Stimulated activated effector memory CD8-positive, alpha-beta T cell treated with anti-CD3 and anti-CD28 coated beads, Interleukin-12 subunit alpha, Interleukin-12 subunit beta, amount 100 ng/mL, for 72 hours (primary cell): ENCODE results near the gene POLE2.
A peak's percentile ranks its signal among the peaks of the same experiment; 100 is the strongest.
"Not testable (repeated sequence)": the region's sequence is repeated elsewhere in the genome, so short reads cannot be mapped to it uniquely, and the experiment has no call there.

Source experiments
- ATAC-seq: fragments of 150-1000 bp; cut with Tn5 transposase; 2 replicates; pipeline ENCODE4 v1.10.0; 2021
- DNase-seq, 2 donors: peaks; one replicate each; pipeline ENCODE4 v3.0.0; 2021 to 2022; ENCODE audit warnings: low spot score in 2 of 2
- H3K27ac Mint-ChIP-seq: one replicate; pipeline ENCODE4 v1.8.0; 2022; ENCODE audit warnings: mild to moderate bottlenecking, mixed read lengths
- H3K36me3 Mint-ChIP-seq: one replicate; pipeline ENCODE4 v1.8.0; 2022; ENCODE audit warnings: mild to moderate bottlenecking, mixed read lengths
- H3K4me1 Mint-ChIP-seq: one replicate; pipeline ENCODE4 v1.8.0; 2022; ENCODE audit warnings: mixed read lengths
- H3K4me3 Mint-ChIP-seq: one replicate; pipeline ENCODE4 v1.8.0; 2022; ENCODE audit warnings: mild to moderate bottlenecking, mixed read lengths
- H3K9me3 Mint-ChIP-seq: one replicate; pipeline ENCODE4 v1.8.0; 2022; ENCODE audit warnings: mixed read lengths

Gene POLE2

DNA sequence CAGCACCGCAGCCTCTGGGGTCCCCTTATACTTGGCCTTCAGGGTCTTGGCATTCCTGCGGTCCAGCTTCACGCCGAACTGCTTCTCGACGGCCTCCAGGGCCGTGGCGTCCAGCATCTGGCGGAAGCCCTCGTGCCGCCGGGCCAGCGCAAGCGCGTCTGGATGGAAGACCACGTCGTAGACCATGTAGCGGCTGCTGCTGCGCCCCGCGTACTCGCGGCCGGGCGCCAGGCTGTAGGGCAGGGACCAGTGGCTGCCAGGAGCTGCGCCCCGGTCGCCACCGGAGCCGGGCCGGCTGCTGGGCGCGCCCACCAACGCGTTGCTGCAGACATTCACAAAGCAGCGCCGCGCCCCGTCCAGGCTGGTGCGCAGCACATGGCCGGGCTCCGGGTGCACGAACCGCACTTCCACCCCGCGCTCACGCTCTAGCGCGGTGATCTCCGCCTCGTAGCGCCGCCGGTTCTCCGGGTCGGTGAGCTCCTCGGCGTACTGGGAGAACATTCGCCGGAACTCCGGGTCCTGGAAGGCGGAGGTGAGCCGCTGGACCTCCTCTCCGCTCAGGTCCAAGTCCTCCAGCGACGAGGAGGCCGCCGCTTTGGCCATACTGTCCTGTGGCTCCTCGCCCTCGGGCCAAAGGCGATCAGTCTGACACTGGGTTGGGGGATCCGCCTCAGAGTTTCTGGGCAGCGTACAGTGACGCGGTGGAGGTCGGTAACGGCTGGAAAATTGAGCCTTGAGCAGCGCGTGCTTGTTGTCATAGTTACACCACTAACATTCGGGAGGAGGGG, 53.3 kb downstream of the POLE2 start, which contains the start of gene DNAAF2:
Gene DNAAF2, minus strand, starts transcription at position 698 of the 788 bp plus-strand sequence. Its CDS starts 95 bp downstream, at position 603.
- H3K9me3 Mint-ChIP-seq = no peaks in the 10 kb centered on the region
- peaks cover 84% of the 10 kb centered on the region for H3K36me3 Mint-ChIP-seq
- DNase-seq (no peak), ATAC-seq (peak; percentile 70)
- H3K27ac Mint-ChIP-seq = peak within 1 kb of the TSS; percentile 96
- peaks cover 39% of the 10 kb centered on the region for H3K4me1 Mint-ChIP-seq
- H3K4me3 Mint-ChIP-seq = peak within 1 kb of the TSS; percentile 95

GRCh38 chr14:49633640-49634546, 54.1 kb downstream of the POLE2 start:
- H3K9me3 Mint-ChIP-seq = no peaks in the 10 kb centered on the region
- DNase-seq (peak; percentile 87 to 97), ATAC-seq (peak; percentile 90)
- peaks cover 37% of the 10 kb centered on the region for H3K4me1 Mint-ChIP-seq
- peaks cover 84% of the 10 kb centered on the region for H3K36me3 Mint-ChIP-seq
- peak overlapping the region; percentile 95 for H3K4me3 Mint-ChIP-seq
- H3K27ac Mint-ChIP-seq = peak overlapping the region; percentile 96

DNA sequence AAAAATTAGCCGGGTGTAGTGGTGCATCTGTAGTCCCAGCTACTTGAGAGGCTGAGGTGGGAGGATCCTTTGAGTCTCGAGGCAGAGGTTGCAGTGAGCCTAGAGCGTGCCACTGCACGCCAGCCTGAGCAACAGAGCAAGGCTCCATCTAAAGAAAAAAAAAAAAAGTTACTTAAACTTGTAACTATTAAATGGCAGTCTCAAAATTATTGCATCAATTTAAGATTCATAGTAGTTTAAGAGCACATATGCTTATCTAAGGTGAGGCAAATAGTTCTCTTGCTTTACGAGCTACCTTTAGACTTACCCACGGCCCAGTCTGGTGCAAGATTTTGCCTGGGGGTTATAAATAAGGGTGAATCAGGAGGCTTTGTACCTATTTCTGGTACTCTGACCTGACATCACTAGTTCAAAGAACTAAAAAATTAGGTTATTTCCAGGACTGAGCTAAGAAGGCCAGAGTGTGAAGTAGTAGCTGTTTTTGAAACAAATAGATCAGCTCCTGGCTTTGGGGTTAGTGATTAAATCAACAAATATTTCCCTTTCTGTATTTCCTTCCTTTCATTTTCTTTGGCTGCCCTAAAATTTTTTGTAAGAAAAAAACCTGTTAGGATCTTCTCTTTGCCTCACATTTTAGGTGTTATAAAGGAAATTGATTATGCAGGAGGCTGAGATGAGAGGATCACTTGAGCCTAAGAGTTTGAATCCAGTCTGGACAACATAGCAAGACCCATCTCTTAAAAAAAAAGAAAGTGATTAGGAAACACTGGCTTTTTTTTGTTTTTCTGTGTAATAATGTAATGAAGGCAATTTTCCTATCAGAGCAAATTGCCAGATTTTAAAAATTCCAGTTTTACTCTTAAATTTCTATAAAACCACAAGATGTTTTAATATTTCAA, 63.8 kb downstream of the POLE2 start:
- DNase-seq = peak in 1 of 2 donors; percentile 53
- Mint-ChIP-seq H3K36me3 (peaks cover 98% of the 10 kb centered on the region), H3K27ac (peak overlapping the region; percentile 79), H3K4me1 (peaks cover 16% of the 10 kb centered on the region), H3K9me3 (no peaks in the 10 kb centered on the region), H3K4me3 (peak overlapping the region; percentile 93)
- ATAC-seq = peak; percentile 7

DNA sequence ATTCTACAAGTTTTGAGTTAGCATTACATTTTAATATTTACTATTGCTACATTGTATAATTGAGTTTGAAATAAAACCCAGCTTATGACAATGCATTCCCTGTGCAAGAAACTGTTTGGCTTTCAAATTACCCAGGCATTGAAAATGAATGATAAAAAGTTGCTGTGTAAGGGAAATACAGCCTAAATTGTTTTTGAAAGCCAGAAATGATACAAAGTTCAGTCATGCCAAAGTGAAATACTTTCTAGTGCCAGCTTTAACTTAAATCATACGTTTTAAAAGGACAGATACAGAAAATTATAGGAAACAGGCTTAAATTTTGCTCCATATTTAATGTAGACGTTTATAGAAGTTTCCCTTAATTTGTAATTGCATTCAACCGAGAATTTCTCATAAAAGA, 64.6 kb downstream of the POLE2 start:
- peak overlapping the region; percentile 93 for H3K4me3 Mint-ChIP-seq
- peak overlapping the region; percentile 79 for H3K27ac Mint-ChIP-seq
- DNase-seq (no peak), ATAC-seq (no peak)
- peaks cover 98% of the 10 kb centered on the region for H3K36me3 Mint-ChIP-seq
- peaks cover 24% of the 10 kb centered on the region for H3K4me1 Mint-ChIP-seq
- no peaks in the 10 kb centered on the region for H3K9me3 Mint-ChIP-seq

GRCh38 chr14:49622022-49622607, 65.9 kb downstream of the POLE2 start:
- Mint-ChIP-seq H3K27ac (peak overlapping the region; percentile 99), H3K36me3 (peaks cover 100% of the 10 kb centered on the region), H3K4me3 (peak overlapping the region; percentile 93), H3K9me3 (no peaks in the 10 kb centered on the region), H3K4me1 (peaks cover 28% of the 10 kb centered on the region)
- no peak for ATAC-seq
- DNase-seq = peak in 1 of 2 donors; percentile 50

DNA sequence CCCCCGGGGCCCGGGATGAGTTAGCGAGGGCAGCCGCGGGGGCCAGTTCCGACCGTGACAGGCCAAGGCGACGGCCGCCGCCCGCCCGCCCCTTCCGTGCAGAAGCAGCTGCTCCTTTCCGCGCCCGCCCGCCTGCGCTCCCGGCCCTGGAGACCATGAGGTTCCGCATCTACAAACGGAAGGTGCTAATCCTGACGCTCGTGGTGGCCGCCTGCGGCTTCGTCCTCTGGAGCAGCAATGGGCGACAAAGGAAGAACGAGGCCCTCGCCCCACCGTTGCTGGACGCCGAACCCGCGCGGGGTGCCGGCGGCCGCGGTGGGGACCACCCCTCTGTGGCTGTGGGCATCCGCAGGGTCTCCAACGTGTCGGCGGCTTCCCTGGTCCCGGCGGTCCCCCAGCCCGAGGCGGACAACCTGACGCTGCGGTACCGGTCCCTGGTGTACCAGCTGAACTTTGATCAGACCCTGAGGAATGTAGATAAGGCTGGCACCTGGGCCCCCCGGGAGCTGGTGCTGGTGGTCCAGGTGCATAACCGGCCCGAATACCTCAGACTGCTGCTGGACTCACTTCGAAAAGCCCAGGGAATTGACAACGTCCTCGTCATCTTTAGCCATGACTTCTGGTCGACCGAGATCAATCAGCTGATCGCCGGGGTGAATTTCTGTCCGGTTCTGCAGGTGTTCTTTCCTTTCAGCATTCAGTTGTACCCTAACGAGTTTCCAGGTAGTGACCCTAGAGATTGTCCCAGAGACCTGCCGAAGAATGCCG, 66.7 kb downstream of the POLE2 start:
- DNase-seq (peak; percentile 47 to 83), ATAC-seq (peak; percentile 20)
- peak overlapping the region; percentile 99 for H3K27ac Mint-ChIP-seq
- peak overlapping the region; percentile 93 for H3K4me3 Mint-ChIP-seq
- no peaks in the 10 kb centered on the region for H3K9me3 Mint-ChIP-seq
- H3K4me1 Mint-ChIP-seq = peaks cover 28% of the 10 kb centered on the region
- H3K36me3 Mint-ChIP-seq = peaks cover 100% of the 10 kb centered on the region

DNA sequence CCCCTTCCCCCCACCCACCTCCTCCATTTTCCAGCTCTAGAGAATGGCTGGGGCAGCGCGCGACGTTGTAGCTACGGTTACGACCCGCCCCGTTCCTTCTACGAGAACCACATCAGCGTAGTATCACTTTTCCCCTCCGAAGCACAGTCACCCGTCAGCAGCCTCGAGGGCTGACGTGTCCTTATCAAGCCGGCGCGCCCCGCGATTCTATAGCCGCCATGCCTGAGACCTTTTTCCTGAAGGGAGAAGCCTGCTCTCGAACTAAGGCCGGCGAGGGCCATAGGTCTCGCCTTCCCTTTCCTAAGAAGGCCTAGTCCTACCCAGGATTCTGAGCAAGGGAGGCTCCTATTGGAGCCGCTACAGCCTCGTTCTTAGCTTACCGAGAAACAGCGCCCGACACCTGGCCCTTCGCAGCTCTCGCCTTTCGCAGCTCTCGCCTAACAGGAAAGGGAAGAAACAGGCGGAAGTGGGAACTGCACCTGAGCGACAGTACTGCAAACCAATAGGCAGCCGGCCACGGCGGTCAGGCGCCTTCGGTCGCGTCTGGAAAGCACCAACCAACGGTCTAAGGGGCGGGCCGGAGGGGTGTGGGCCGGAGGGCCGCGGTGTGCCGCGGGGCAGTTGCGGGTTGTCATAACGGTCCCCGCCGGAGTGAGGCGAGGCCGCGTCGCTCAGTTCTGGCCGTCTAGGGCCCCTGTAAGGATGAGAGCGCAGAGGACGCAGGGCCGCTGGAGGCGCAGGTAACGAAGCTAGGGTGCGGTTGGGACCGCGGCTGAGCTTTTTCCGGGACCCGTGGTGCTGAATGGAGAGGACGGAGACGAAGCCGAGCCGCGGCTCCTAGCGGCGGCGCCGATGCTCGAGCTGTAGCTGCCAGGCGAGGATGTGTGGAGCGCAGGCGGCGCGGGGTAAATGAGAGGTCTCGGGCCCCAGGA, 67.6 kb downstream of the POLE2 start, which contains the start of the genes MGAT2 and RPL36AL:
Gene MGAT2, plus strand, starts transcription at position 618 of the 932 bp plus-strand sequence. CDS start 470 bp downstream, outside the sequence.
Gene RPL36AL, minus strand, starts transcription at position 445 of the 932 bp plus-strand sequence. CDS start 1,522 bp downstream, outside the sequence.
- peak within 1 kb of the TSS; percentile 99 for H3K27ac Mint-ChIP-seq
- peaks cover 28% of the 10 kb centered on the region for H3K4me1 Mint-ChIP-seq

GRCh38 chr14:49619730-49620129, 68.3 kb downstream of the POLE2 start:
- peaks cover 100% of the 10 kb centered on the region for H3K36me3 Mint-ChIP-seq
- DNase-seq = no peak
- ATAC-seq = no peak
- peaks cover 28% of the 10 kb centered on the region for H3K4me1 Mint-ChIP-seq
- peak overlapping the region; percentile 99 for H3K27ac Mint-ChIP-seq
- peak overlapping the region; percentile 93 for H3K4me3 Mint-ChIP-seq
- H3K9me3 Mint-ChIP-seq = no peaks in the 10 kb centered on the region

More for the DNA sequence above, 67.6 kb downstream of the POLE2 start, which contains the start of the genes MGAT2 and RPL36AL:
- DNase-seq = peak; percentile 93 to 98
- H3K9me3 Mint-ChIP-seq = no peaks in the 10 kb centered on the region
- peak; percentile 92 for ATAC-seq
- H3K36me3 Mint-ChIP-seq = peaks cover 100% of the 10 kb centered on the region
- peak within 1 kb of the TSS; percentile 93 for H3K4me3 Mint-ChIP-seq

DNA sequence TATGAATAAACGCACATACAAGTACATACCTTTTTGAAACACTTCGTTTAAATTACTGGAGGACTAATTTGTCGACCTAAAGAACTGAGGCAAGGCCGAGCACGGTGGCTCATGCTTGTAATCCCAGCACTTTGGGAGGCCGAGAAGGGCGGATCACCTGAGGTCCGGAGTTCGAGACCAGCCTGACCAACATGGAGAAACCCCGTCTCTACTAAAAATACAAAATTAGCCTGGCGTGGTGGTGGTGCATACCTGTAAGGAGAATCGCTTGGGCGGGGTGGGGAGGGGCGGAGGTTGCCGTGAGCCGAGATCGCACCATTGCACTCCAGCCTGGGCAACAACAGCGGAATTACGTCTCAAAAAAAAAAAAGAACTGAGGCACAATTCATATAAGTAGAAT, 68.7 kb downstream of the POLE2 start:
- ATAC-seq, H3K9me3 Mint-ChIP-seq: not testable (repeated sequence)
- peaks cover 100% of the 10 kb centered on the region for H3K36me3 Mint-ChIP-seq
- peak overlapping the region; percentile 99 for H3K27ac Mint-ChIP-seq
- peak in 1 of 2 donors; percentile 54 for DNase-seq
- peaks cover 27% of the 10 kb centered on the region for H3K4me1 Mint-ChIP-seq
- H3K4me3 Mint-ChIP-seq = peak overlapping the region; percentile 93

DNA sequence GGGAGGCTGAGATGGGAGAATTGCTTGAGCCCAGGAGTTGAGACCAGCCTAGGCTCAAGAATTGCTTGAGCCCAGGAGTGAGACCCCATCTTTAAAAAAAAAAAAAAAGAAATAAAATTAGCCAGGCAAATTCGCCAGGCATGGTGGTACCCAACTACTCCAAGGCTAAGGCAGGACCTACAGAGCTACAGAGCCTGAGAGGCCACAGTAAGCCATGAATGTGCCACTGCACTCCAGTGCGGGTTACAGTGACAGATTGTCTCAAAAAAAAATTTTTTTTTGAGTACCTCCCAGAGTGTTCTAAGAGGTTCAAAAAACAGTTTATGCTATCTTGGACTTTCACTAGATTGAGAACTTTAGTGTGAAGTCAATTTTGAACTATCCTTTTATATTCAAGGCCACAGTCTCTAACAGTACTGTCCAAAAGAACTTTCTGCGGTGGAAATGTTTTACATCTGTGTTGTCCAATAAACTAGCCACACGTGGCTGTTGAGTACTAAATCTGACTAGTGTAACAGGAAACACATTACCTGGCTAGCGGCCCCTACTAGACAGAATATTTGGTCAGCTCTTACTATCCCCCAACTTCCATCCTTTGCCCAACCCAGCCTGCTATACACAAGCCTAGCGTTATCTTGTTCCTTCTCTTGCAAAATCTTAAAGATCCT, 70.0 kb downstream of the POLE2 start:
- Mint-ChIP-seq H3K4me3 (peak overlapping the region; percentile 93), H3K36me3 (peaks cover 99% of the 10 kb centered on the region), H3K4me1 (peaks cover 22% of the 10 kb centered on the region)

GRCh38 chr14:49615776-49616175, 72.2 kb downstream of the POLE2 start:
- peak overlapping the region; percentile 74 for H3K27ac Mint-ChIP-seq
- H3K4me1 Mint-ChIP-seq = peaks cover 13% of the 10 kb centered on the region
- peaks cover 91% of the 10 kb centered on the region for H3K36me3 Mint-ChIP-seq
- DNase-seq (no peak), ATAC-seq (no peak)
- H3K4me3 Mint-ChIP-seq = no peak overlapping the region
- no peaks in the 10 kb centered on the region for H3K9me3 Mint-ChIP-seq

More for the DNA sequence above, 70.0 kb downstream of the POLE2 start:
- DNase-seq (peak in 1 of 2 donors; percentile 43), ATAC-seq (no peak)
- peak overlapping the region; percentile 99 for H3K27ac Mint-ChIP-seq
- no peaks in the 10 kb centered on the region for H3K9me3 Mint-ChIP-seq

GRCh38 chr14:49614196-49614595, 73.8 kb downstream of the POLE2 start:
- no peak overlapping the region for H3K4me3 Mint-ChIP-seq
- H3K9me3 Mint-ChIP-seq = no peaks in the 10 kb centered on the region
- DNase-seq (no peak), ATAC-seq (no peak)
- H3K4me1 Mint-ChIP-seq = peaks cover 12% of the 10 kb centered on the region
- H3K27ac Mint-ChIP-seq = no peak overlapping the region
- peaks cover 88% of the 10 kb centered on the region for H3K36me3 Mint-ChIP-seq
